GM21367 (cell line): ENCODE measurements around the gene NCK2.
A peak's percentile ranks its signal among the peaks of the same experiment; 100 is the strongest.

Experiments
- ATAC-seq: cut with Tn5 transposase; IDR thresholded peaks from one replicate; pipeline ENCODE4 v1.9.1; 2021; ENCODE audit not compliant: unreplicated experiment

The NCK2 gene

DNA sequence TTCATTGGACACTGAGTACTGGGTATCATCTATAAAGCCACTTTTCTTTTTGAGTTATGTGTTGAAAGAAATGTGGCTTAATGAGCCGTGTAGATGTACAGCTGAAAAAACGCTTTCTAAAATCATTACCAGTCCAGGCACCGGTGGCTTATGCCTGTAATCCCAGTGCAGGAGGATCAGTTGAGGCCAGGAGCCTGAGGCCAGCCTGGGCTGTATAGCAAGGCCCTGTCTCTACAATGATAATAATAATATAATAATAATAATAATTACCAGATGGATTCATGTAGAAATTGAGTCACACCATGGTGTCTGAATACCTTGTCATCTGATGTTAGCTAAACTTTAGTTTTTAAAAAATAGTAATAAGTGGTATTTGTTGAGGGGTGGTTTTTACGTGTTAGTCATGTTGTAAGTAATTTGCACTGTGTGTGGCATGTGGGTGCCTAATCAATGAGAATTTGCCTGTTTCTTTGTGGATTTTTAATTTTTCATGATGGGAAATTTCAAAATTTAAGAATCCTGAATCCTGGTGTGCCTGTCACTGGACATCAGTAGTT lies 30.1 kb downstream of the NCK2 start:
- ATAC-seq, result no peak

DNA sequence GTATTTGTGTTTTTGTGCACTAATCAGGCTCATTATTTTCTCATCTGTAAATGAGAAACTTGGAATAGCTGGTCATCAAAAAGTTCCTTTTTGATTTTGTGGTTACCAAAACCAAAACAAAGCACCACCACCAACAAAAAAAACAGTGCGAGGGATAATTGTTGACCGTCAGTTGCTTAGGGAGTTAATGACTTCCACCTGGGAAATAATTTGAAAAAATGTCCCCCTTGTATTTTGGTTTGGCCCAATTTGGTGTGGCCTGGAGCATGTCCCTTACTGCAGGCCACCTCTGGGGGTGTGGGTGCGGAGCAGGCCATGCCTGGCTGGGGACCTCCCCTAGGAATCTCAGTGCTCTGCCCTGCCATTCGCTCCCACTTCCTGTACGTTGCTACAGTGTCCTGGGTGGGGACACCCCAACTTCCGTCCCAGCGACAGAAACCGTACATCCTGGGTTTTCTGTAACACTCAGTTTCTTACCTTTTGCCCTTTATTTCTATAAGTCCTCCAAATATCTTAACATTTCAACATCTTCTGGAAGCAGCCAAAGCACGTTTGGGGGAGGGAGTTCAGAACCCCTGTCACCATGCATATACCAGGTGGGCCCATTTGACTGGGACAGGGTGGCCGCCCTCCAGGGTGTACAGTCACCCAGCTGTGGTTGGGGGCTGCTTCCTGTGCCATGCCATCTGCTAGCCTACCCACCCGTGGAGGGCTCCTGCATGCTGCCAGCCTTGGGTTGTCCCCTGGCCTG lies 31.3 kb downstream of the NCK2 start:
- ATAC-seq, result peak; percentile 52

DNA sequence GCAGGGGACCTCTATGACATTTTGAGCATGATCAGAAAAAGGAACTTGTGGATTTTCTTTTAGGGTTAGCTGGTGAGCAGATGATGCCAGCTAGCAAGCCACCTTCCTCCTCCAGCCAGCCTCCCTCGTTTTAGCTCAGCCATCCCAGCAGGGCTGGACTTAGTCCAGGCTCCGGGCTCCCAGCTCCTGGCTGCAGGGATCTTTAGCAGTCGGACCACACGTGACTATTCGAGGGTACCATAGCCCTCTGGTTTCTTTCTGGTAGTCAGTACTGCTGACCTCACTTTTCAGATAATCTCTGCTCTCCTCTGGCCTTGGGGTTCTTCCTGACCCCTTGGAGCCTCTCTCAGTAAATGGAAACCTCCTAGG lies 31.8 kb downstream of the NCK2 start:
- ATAC-seq, result no peak

DNA sequence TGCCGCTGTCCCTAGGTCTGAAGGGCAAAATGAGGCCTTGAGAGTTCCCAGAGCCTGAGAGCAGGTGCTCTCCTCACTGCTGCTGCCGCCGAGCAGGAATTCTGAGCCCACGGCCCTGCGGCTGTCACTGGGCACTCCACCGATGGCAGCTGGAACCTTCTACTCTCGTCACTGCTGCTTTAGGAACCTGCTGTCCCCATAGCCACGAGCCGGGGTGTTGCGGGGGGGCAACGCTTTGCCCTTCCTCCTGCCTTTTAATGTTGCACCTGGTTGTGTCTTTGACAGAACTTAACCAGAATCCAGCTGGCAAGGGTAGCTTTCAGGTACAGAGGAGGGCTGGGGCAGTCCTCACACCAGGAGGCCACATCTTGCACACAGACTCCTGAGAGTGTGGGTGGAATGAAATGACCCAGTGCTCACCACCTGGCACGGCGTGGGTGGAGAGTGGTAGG lies 32.3 kb downstream of the NCK2 start:
- no peak for ATAC-seq

DNA sequence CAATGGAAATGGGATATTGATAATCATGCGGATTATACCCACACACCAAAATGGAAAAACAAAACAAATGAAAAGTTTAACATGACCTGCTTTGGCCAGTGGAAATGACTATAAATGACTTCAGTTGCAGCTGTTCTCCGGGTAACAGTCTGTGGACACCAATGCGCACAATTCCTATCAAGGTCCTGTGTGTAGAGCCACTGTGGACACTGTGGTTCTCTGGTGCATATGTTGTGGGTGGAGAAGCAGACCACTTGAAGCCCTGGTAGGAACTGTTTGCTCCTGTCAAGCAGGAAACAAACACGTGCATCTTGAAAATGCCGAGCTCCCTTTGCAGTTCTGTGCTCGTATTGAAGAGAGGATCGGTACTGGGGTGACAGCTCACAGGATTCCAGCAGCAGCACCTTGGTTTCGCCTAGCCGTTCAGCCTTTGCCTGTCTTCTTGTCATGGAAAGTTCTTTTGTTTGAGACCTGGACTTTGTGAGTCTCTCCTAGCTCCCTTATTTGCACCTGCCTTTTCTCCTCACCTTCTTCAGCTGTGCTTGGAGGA lies 32.9 kb downstream of the NCK2 start:
- ATAC-seq, result no peak

DNA sequence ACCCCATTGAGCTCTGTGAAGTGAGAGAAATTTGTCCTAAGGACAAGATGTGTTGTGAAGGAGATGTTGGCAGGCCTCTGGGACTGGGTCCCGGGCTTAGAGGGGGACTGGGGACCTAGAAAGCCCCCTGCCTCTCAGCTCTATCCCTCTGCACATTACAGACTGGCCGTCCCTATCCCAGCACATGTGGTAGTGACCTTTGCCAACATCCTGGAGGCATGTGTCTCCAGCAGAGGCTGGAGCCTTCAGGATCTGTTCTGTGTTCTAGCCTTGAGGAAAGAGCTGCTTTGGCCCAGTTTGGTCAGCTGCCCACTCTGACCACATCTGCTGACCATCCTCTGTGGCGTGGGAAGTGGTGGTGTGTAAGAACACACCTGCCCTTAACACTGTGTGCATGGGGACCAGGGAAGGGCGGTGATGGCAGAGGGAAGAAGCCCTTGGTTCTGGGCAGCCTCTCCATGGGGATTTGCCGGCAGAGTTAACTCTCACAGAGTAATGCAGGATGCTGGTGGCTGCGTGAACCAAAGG lies 33.4 kb downstream of the NCK2 start:
- ATAC-seq, result no peak

DNA sequence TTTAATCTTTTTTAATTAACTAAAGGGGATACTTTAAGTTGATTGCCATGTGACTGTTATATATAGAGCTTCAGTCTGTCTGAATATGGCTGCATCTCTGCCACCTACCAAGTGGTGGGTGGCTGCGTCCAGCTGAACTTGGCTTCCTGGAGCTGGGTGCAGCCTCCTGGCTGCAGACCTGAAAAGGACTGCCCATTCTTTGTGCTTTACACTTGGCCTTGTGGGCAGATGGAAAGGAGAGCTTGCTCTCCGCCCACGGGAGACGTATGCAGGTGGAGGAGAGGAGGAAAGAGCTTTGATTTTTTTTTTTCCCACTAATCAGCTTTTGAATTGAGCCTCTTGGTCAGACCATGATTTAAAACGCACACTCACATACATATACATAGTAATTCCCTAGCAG lies 34.7 kb downstream of the NCK2 start:
- ATAC-seq, result no peak

DNA sequence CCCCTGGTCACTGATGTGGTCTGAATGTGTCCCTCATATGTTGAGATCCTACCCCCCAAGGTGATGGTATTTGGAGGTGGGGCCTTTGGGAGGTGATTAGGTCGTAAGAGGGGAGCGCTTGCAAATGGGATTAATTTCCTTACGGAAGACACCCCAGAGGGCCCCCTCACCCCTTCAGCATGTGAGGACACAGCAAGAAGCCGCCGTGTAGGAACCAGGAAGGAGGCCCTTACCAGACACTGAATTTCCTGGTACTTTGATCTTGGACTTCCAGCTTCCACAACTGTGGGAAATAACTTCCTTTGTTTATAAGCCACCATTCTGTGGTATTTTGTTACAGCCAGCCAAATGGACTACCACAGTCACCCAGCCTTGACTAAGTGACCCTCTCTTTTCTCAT lies 35.9 kb downstream of the NCK2 start:
- no peak for ATAC-seq

DNA sequence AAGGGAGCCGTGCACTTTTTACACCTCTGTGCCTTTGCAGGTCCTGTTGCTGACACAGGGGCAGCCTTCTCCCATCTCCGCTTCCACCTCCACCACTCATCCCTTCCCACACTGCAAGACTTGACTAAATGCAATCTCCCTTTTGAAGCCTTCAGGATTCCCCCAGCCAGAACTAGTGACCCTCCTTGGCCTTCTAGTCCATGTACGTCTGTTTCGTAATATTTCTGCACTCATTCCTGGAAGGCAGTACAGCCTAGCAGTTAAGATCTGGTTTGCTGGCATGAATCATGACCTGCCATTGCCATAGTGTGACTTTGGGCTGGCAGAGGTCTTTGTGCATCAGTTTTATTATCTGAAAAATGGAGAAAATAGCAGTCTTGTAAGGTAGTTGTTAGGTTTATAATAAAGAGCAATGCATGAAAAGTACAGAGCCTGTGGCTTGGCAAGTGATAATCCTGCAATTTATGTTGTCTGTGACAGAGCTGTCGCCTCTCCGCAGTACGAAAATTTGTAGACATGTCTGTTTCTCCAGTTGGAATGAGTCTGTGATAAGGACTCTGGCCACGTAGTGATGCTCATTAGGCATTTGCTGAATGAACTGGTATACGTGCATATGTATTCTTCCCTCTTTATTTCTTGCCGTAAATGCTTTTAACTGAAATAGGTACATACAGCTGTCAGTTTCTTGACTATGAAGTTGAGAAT lies 36.7 kb downstream of the NCK2 start:
- no peak for ATAC-seq

DNA sequence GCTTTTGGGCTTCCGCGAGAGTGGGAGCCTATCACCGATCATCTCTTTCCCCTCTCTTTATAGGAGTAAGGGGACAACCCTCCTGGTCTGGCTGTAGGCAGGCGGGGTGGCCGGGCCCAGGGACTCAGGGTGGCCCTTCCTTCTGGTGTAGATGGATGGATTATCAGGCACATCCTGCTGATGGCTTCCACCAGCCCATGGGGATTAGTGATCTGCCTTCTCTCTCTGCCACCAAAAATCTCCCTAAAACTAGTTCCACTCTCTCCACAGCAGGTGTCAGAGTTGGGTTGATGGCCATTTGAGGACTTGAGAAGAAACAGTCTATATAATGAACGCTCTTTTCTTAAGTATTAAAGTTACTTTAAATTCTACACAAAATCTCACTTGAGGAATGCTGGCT lies 37.4 kb downstream of the NCK2 start:
- no peak for ATAC-seq

DNA sequence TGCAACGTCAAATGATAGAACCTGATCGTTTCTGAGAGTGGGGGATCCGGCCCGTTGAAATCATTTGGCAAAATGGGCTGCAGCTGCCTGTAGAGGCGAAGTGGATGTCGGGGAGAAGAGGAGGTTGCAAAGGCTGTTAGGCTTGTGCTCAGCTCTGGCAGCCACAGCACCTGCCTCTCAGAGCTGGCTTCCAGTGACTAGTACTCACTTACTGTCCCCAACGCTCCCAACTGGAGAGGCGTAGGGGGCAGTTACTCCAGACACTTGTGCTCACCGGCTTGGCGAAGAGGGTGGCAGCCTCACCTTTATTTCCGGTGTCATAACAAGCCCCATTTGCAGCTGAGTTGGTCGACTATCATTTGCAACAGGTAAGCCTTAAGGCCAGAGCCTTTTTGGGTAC lies 37.9 kb downstream of the NCK2 start:
- ATAC-seq, result no peak

DNA sequence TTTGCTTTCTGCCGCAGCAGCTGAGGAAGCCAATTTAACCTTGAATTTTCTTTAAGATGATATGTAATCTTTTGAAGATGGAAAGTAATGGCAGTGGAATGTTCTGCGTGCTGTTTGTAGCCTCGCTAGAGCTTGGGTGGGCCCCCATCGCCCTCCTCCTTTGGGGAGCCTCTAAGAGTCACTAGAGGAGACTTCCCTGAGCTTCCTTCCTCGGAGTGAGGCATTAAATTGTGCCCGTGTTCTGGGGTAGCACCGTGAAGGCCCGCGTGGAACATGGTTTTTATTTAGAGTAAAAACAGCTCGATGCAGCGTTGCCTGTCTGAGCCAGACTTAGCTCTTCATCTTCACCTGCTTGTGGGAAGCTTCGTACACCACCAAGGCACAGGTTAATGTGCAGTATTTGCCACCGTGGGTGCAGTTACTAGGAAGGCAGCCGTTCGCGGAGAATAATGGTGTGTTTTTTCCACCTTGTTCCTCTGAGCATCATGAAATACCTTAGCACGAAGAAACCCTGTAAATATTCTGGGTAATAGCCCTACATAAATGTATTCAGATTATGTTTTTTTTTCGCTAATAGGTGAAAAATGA lies 38.5 kb downstream of the NCK2 start:
- no peak for ATAC-seq

DNA sequence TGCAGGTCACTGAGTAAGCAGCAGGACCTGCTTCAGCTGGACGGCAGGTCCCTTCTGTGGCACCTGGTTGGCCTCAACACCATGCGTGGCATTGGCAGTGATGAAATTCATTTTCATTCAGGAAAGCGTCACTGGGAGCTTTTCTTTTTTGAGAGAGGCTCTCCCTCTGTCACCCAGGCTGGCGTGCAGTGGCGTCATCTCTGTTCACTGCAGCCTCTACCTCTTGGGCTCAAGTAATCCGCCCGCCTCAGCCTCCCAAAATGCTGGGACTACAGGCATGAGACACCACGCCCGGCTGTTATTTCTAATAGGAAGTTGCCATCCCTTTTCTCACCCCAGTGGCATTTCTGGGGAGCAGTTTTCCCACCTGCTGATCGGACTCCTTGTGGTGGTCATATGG lies 39.3 kb downstream of the NCK2 start:
- no peak for ATAC-seq

DNA sequence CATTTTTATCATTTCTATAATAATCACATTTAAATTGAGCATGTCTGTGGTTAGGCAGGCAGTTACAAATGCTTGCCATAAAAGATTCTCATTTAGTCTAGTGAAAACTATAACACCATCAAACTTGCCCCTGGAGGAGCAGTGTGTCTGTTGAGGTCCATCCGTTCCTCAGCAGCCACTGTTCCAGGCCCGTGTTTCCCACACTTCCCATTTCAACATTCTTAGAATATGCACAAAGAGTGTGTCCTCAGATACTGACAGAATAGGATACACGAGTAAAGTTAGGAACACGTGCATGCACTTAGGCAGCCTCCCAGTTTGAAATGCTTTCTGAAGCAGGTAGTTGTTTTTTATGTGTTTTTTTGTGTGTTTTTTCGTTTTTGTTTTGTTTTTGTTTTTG lies 39.9 kb downstream of the NCK2 start:
- no peak for ATAC-seq

DNA sequence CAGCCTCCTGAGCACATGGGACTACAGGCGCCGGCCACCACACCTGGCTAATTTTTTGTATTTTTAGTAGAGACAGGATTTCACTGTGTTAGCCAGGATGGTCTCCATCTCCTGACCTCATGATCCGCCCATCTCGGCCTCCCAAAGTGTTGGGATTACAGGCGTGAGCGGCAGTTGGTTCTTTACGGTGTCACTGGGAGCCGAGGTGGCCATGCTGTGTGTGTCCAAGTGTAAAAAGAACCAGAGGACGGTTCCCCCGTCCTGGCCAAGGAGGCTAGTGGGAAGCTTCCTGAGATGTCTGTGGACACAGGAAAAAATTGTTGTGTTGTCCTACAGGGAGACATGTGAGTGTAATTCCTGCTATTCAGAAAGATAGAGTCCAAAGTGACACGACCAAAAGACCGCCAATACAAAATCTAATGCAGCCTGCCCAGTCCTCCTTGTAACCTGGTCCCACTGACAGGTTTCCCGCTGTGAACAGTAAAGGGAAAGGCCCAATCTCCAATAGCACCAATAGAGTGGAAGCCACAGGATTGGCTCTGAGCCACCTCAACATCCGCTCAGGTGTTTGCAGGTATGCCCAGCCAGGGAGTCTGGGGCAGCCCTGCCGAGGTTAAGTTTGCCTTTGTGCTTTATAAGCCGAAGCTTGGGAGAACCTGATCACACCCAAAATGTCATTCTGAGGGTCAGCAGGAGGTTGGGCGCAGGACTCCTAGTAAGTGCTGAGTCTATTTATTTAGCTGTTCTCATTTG lies 40.6 kb downstream of the NCK2 start:
- ATAC-seq, result no peak

DNA sequence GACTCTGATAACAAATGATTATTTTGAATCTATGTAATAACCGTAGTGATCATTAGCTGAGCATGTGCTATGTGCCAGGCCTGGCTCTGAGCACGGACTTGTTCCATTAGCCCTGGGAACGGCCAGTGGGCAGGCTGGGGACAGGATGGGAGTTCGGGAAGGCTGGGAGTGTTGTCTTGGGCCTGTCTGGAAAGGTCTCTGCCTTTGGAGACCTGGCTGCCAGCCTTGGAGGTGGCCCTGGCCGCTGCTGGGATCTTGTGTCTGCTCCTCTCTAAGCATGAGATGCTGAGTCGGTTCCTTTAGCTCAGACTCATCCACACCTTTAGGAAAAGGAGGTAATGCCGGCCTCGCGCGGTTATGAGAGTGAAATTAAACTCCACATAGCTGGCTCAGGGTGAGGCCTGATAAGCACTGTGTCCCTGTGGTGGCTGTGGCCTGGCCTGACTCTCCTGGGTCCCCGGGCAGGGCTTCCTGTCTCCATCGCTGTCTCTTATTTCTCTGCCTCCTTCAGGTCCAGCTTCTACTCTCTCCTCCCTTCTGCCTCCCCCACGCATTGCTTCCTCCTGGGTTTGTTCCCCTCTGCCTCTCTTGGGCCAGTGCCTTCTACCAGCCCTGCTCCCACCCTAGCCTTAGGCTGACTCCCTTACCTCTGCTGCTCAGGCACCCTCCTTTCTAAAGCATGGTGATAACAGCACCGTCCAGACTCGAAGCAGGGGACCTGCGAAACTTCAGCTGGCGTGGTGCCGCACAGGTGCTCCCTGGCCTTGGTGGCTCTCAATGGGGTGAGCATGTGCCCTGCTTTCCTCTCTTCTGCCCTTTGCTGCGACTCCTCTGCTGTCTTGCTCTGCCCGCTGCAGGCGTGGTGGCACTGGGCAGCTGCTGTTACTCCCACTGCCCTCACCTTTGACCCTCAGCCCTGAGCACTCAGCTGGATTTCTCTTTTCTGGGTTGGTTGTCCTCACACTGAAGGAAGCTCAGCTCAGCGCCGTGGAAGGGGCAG lies 41.8 kb downstream of the NCK2 start:
- no peak for ATAC-seq

DNA sequence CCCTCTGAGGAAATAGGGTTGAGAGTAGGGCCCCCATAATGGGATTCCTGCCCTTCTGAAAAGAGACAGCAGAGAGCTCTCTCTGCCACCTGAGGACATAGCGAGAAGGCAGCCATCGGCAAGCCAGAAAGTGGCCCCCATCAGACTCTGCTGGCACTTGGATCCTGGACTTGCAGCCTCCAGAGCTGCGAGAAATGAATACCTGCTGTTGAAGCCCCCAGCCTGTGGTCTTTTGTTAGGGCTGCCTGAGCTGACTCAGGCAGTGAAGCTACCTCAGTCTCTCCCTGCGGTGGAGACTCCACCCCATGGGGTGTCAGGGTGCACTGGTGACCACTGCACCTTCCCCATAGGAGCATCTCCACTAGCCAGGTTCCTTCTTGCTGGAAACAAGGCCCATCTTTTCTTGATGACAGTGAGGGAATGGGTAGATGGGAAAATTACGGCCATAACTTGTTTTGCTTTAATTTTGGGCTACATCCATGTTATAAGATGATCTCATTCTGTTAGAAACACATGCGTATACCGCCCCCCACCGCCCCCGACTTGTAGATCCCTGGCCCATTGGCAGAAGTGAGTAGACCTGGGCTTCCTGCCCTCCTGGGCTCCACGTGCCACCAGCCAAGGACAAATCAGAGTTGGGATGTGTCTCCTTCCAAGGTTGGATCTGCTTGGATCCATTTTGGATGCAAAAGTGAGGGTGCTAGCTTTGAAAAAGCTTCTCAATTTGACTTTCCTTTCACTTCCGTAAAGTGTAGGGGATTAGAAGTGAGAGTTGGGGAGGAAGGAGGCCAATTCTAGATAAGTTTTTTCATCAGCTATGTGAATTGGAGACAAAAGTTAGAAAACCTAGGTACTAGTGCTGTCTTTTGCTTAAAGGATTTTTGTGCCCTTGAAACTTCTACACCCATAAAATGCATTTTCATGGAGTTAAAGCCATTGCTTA lies 42.9 kb downstream of the NCK2 start:
- ATAC-seq, result no peak

DNA sequence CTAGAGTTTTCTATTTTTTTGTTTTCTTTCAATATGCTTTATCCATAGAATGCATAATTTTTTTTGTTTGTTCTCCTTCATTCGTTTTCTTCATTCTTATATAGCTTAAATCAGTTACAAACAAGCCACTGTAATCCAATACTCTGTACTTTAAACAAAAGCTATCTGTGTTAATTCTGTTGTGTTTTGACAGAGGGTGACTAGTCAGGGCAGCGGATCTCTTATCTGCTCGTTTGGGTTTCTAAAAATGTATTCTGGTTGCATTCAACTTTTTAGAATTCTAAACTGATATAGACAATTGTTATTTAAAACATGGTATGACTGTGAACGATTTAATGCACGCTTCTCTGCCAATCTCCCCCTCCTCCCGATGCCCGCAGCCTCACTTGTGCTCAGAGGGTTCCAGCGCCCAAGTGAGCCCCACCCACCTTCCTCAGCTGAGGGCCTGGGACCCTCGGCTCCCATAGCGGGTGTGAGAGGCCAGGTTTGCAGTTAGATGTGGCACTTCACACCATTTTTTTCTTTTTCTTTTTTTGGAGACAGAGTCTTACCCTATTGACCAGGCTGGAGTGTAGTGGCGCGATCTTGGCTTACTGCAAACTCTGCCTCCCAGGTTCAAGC lies 44.1 kb downstream of the NCK2 start:
- no peak for ATAC-seq
